ENCODE measurements around the gene MEX3D. TPM values are rescaled to one million over a fixed set of nuclear protein-coding genes. Genes with fewer than 3 reads are reported as not detected.
A peak's percentile ranks its signal among the peaks of the same experiment; 100 is the strongest.

Gene MEX3D
- total and polyA plus RNA-seq, 2 of the 4 experiments (the other 2 are of a cell fraction), result 9.1 to 9.6 TPM

GRCh38 chr19:1601613-1602064 is 33.5 kb upstream of the MEX3D start:
- Histone ChIP-seq H3K4me2 (ENCODE audit: low read depth, low read length) (no peak overlapping the region), H4K8ac (ENCODE audit: low read depth in 2 of 2, low read length in 2 of 2) (no peak overlapping the region), H3K9me3 (ENCODE audit: control insufficient read depth, insufficient read depth, low read length) (no peaks in the 10 kb centered on the region), H4K5ac (ENCODE audit: low read depth, low read length) (no peak overlapping the region), H4K20me1 (ENCODE audit: insufficient read depth, low read length) (peaks cover 47% of the 10 kb centered on the region), H3K79me1 (ENCODE audit: low read depth in 1 of 2, low read length in 2 of 2) (peaks cover 6 to 57% of the 10 kb centered on the region in 2 experiments), H2BK15ac (ENCODE audit: low read depth, low read length) (no peak overlapping the region), H3K4me1 (ENCODE audit: control insufficient read depth, insufficient read depth, low read length) (peaks cover 2% of the 10 kb centered on the region; the same call in 1 of the 2 replicates), H2BK5ac (ENCODE audit: low read depth, low read length, poor library complexity, severe bottlenecking) (no peak overlapping the region), H2AFZ (replicated peaks; ENCODE audit: low read length, poor library complexity) (no peak overlapping the region), H3K14ac (replicated peaks; ENCODE audit: low read depth, low read length) (no peak overlapping the region), H3K4ac (ENCODE audit: low read depth, low read length) (no peak overlapping the region), H2AK5ac (ENCODE audit: low read depth, low read length) (no peak overlapping the region), H3K9me1 (ENCODE audit: insufficient read depth, low read length) (0 out of 2 replicates have a peak, but pooled peaks cover 5% of the 10 kb centered on the region), H3K27ac (ENCODE audit: insufficient read depth, low read length) (no peak overlapping the region), H2BK20ac (ENCODE audit: low read depth, low read length) (no peak overlapping the region), H3K9ac (ENCODE audit: low read depth, low read length) (no peak overlapping the region), H2AK9ac (replicated peaks; ENCODE audit: low read depth, low read length, poor library complexity) (no peak overlapping the region), H3K23ac (ENCODE audit: low read depth, low read length) (no peak overlapping the region), H3K56ac (ENCODE audit: extremely low read depth, insufficient read depth, low read length) (no peak overlapping the region), H3K18ac (ENCODE audit: low read depth, low read length) (no peak overlapping the region), H2BK120ac (ENCODE audit: low read depth, low read length) (no peak overlapping the region), H4K91ac (ENCODE audit: insufficient read depth, low read depth, low read length) (no peak overlapping the region), H3K36me3 (ENCODE audit: control insufficient read depth, insufficient read depth, low read length) (peaks cover 29% of the 10 kb centered on the region), H3K27me3 (ENCODE audit: control insufficient read depth, insufficient read depth, low read length) (no peaks in the 10 kb centered on the region), H3K4me3 (ENCODE audit: insufficient read depth, low read depth, low read length) (no peak overlapping the region)
- WGBS, 2 experiments (ENCODE audit: extremely low coverage in 2 of 2, insufficient read length in 1 of 2), result 100% methylated on average over 1 of the region's 14 CpGs; no CpG with 5 or more reads in 1 of the 2 experiments
- dilution Hi-C loops (cut with HindIII; ENCODE audit: low sequenced_read_pairs, unreplicated experiment), result no loop called here
- intact Hi-C loops (cut with micrococcal nuclease), result loop anchor here (10.0 kb wide), 1 partner anchor 193 kb away; no protein-coding TSS in a partner anchor
- ChIA-PET POLR2A (ENCODE audit: unreplicated experiment) (no interaction called here), CTCF (no interaction called here)
- BruUV-seq (replicated peaks), result no TSS peak
- no peak for DNase-seq
- in situ Hi-C loops (cut with MboI; ENCODE audit: low sequenced_read_pairs), result no loop called here
- no peak for TF ChIP-seq MAFK (IDR thresholded peaks at IDR 0.05; ENCODE audit: low read depth, low read length)
- TF ChIP-seq CTCF (conservative IDR thresholded peaks at IDR 0.05; ENCODE audit: low read depth, low read length), result 0 out of 2 replicates have a peak, but pooled peaks have one; percentile 4
- no peak for TF ChIP-seq SMC3 (IDR thresholded peaks at IDR 0.05; ENCODE audit: low read depth, low read length)
- no peak for TF ChIP-seq CEBPB (IDR thresholded peaks at IDR 0.05; ENCODE audit: low read depth, low read length)
- TF ChIP-seq RAD21 (IDR thresholded peaks at IDR 0.05; ENCODE audit: low read length), result no peak
- no peak for TF ChIP-seq MAZ (IDR thresholded peaks at IDR 0.05; ENCODE audit: borderline replicate concordance, low read depth, low read length)
- no peak for ATAC-seq (ENCODE audit: low read depth)

All from IMR-90 (cell line).